ENCODE measurements around the gene STAG1.
"Not testable (repeated sequence)": the region's sequence is repeated elsewhere in the genome, so short reads cannot be mapped to it uniquely, and the experiment has no call there.

STAG1 gene

DNA sequence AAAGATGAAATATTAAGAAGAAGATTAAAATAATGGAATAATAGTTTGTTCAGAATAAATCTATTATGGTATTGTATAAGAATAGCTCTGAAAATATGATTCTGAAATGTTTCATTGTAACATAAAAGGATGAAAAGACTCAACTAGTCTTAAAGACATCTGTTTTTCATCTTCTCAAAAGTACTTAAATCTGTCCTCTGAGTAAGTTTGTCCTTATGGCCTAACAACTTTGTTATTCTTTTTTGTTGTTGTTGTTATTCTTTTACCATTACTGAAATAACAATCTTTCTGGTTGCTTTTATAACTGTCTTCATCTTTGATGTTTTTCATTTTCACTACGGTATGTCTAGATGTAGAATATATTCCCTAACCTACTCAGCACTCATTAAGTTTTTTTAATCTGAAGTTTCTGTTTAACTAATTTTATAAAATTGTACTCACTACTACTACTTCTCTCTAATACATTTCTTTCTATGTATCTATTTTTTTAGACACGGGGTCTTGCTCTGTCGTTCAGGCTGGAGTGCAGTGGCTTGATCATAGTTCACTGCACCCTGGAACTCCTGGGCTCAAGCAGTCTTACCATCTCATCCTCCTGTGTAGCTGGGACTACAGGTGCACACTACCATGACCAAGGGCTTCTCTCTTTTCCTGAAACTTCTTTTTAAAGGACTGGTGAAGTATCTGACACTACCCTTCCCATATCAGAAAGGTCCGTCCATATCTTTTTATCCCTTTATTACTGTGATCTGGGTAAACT is 261.4 kb downstream of the STAG1 start:
- intact Hi-C loops (cut with DNase I; ENCODE audit: low total_unique reads), result no loop called here
- TF ChIP-seq, protein P1, sequence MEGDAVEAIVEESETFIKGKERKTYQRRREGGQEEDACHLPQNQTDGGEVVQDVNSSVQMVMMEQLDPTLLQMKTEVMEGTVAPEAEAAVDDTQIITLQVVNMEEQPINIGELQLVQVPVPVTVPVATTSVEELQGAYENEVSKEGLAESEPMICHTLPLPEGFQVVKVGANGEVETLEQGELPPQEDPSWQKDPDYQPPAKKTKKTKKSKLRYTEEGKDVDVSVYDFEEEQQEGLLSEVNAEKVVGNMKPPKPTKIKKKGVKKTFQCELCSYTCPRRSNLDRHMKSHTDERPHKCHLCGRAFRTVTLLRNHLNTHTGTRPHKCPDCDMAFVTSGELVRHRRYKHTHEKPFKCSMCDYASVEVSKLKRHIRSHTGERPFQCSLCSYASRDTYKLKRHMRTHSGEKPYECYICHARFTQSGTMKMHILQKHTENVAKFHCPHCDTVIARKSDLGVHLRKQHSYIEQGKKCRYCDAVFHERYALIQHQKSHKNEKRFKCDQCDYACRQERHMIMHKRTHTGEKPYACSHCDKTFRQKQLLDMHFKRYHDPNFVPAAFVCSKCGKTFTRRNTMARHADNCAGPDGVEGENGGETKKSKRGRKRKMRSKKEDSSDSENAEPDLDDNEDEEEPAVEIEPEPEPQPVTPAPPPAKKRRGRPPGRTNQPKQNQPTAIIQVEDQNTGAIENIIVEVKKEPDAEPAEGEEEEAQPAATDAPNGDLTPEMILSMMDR (IDR thresholded peaks at IDR 0.05), result no peak
- H3K4me3 ChIP-seq, result no peak overlapping the region
- H3K4me1 ChIP-seq, result no peaks in the 10 kb centered on the region
- no peaks in the 10 kb centered on the region for H3K9me3 ChIP-seq
- H3K36me3 ChIP-seq, result peaks cover 15 to 45% (median 34%) of the 10 kb centered on the region in 3 donors
- DNase-seq, result no peak
- H3K27ac ChIP-seq, result no peak overlapping the region
- H3K27me3 ChIP-seq, result no peaks in the 10 kb centered on the region

DNA sequence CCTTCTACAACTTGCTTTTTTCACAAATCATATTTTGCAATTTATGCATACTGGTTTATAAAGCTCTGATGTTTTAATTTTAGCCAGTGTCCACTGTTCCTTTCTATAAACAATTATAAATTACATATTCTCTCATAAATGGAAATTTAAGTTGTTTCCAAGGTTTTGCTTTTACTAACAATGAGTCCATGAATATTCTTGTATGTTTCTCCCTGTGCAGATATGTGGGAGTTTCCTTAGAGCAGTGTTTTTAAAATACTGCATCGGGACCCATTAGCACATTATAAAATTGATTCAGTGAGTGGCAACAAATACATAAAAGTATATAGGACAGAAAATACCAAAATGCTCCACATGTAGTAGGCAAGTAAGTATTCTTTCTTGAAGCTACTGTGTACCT is 266.4 kb downstream of the STAG1 start:
- DNase-seq, result no peak
- Histone ChIP-seq H3K9me3 (no peaks in the 10 kb centered on the region), H3K4me1 (no peaks in the 10 kb centered on the region), H3K4me3 (no peak overlapping the region), H3K27ac (no peak overlapping the region), H3K27me3 (no peaks in the 10 kb centered on the region), H3K36me3 (peaks cover 15 to 26% (median 17%) of the 10 kb centered on the region in 3 donors)
- intact Hi-C loops (cut with DNase I; ENCODE audit: low total_unique reads), result no loop called here
- TF ChIP-seq, protein P1 (IDR thresholded peaks at IDR 0.05), result no peak

DNA sequence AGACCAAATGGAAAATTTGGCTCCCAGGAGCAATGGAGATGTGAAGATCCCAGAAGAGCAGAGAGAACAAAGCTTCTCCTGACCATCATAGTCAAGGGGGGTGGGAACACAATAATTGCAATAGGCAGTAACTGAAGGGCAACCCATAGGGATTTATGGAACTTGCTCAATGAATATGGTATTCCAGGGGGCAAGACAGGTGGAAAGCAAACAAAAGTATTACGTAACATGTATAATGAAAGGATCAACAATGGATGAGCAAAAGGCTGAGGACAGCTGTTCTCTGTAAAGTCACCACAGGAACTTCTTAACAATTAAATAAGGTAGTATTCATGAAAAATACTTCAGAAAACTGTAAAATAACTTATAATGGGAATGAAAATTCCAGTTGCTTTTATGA is 275.9 kb downstream of the STAG1 start:
- peaks cover 6 to 36% (median 28%) of the 10 kb centered on the region in 3 donors for H3K36me3 ChIP-seq

DNA sequence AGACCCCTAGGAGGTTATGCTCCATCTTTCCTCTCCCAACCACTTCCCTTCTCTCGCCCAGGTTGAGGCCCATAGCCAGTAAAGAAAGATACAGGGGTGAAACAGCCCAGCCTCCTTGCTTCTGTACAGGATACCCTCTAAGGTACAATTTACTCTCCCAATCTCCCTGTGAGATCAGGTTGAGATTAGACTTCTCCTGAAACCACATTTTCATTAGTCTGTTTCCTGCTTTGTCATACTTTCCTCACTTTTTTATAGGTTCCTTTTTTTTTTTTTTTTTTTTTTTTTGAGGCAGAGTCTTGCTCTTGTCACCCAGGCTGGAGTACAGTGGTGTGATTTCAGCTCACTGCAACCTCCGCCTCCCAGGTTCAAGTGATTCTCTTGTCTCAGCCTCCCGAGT is 277.3 kb downstream of the STAG1 start:
- intact Hi-C loops (cut with DNase I; ENCODE audit: low total_unique reads); H3K27me3 ChIP-seq; DNase-seq; H3K4me1 ChIP-seq; H3K4me3 ChIP-seq; H3K27ac ChIP-seq; H3K9me3 ChIP-seq: not testable (repeated sequence)
- H3K36me3 ChIP-seq, result peaks cover 6 to 43% (median 36%) of the 10 kb centered on the region in 3 donors

More for the DNA sequence above, 275.9 kb downstream of the STAG1 start:
- no peak overlapping the region for H3K4me3 ChIP-seq
- H3K9me3 ChIP-seq, result no peaks in the 10 kb centered on the region
- H3K27me3 ChIP-seq, result no peaks in the 10 kb centered on the region
- H3K27ac ChIP-seq, result no peak overlapping the region
- intact Hi-C loops (cut with DNase I; ENCODE audit: low total_unique reads), result no loop called here
- TF ChIP-seq, protein P1 (IDR thresholded peaks at IDR 0.05), result no peak
- H3K4me1 ChIP-seq, result no peaks in the 10 kb centered on the region
- DNase-seq, result no peak

DNA sequence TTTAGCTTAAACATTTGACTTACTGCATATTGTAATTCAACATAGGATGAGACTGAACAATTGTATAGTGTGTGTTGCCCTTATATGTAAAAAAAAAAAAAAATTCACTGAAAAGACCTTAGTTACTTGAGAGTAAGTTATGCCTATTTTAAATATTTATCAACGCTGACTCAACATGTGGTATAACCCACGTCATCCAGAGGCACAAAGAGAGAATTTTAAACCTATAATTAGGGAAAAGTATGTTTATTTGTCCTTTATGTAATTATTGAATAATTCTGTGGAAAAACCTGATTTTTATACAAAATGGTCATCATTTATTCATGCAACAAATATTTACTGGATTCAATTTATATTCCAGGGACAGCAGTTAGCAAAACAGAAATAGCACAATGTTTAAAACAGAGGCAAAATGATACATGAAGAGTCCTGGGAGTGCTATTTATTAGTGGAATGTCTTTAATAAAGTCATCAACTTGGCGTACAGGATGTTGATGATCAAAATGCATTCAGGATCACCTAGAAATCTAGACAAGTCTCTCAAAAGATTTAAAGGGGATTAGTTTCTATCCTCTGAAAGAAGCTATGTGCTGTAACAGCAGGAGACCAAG is 278.4 kb downstream of the STAG1 start:
- no peak for DNase-seq
- intact Hi-C loops (cut with DNase I; ENCODE audit: low total_unique reads), result no loop called here
- H3K27ac ChIP-seq, result no peak overlapping the region
- TF ChIP-seq, protein P1 (IDR thresholded peaks at IDR 0.05), result no peak
- H3K4me3 ChIP-seq, result no peak overlapping the region
- no peaks in the 10 kb centered on the region for H3K4me1 ChIP-seq
- peaks cover 6 to 43% (median 36%) of the 10 kb centered on the region in 3 donors for H3K36me3 ChIP-seq
- no peaks in the 10 kb centered on the region for H3K27me3 ChIP-seq
- no peaks in the 10 kb centered on the region for H3K9me3 ChIP-seq

DNA sequence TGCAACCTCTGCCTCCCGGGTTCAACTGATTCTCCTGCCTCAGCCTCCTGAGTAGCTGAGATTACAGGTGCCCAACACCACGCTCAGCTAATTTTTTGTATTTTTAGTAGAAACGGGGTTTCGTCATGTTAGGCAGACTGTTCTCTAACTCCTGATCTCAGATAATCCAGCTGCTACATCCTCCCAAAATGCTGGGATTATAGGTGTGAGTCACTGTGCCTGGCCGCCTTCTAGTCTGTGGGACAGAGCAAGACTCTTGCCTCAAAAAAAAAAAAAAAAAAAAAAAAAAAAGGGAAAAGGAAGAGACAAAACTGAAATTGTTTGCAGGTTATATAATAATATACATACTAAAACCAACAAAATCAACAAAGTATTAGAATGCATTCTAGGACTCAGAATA is 286.9 kb downstream of the STAG1 start:
- H3K4me3 ChIP-seq, result no peak overlapping the region
- H3K9me3 ChIP-seq, result no peaks in the 10 kb centered on the region
- TF ChIP-seq, protein P1 (IDR thresholded peaks at IDR 0.05), result no peak
- peaks cover 5 to 18% (median 17%) of the 10 kb centered on the region in 3 donors for H3K36me3 ChIP-seq
- H3K4me1 ChIP-seq, result no peaks in the 10 kb centered on the region
- intact Hi-C loops (cut with DNase I; ENCODE audit: low total_unique reads), result no loop called here
- H3K27ac ChIP-seq, result no peak overlapping the region
- no peak for DNase-seq
- no peaks in the 10 kb centered on the region for H3K27me3 ChIP-seq

Data from tibial artery (tissue), 4 donors.